GM19452 (cell line): Measurements from ENCODE around the gene TXNDC11.

ENCODE experiments used
- ATAC-seq: cut with Tn5 transposase; IDR thresholded peaks from one replicate; pipeline ENCODE4 v1.9.1; 2021; ENCODE audit not compliant: unreplicated experiment

The TXNDC11 gene

DNA sequence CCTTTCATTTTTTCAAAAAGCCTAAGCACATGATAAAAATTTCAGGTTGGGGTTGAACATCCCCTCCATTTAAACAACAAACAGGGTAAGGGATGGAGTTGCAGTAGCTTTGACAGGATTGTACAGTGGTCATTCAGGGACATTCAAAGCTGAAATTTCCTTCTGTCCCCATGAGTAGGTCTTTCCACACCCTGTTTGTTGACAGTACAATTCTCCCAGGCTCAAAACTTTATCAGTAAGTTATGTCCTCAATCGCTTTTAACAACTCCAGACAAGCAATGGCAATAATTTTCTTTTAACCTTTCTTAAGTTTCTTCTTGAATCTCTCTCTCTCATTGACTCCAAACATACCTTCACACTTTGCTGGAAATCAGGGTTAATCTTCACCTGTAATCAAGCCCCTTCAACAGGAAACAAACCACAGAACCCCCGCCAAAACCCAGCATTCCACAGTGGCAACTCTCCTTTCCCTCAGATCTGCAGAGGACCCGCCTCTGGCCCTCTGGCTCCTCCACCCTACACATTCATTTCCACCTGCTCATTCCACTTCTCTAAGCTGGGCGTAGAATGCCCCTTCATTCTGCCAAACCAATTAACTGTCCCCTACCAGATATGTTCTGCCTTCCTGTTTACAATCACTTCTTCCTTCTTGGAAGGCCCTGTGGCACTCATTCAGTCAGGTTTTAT lies 20.7 kb downstream of the TXNDC11 start:
- no peak for ATAC-seq

DNA sequence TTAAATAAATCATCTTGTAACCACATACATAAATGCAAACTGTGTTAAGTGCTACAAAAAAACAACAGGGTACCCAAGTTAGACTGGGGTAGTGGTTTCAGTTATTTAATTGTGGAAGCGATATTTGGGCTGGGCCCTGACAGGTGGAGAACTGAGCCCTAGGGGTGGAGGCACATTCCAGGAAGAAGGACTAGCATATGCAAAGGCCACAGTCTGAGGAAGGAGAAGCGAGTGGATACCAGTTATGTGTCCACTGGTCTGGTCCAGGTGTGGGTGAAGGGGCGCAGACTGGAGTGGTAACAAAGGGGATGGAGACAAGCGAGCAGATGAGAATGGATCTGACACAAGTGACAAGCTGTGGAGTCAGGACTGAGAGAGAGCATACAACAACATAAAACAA lies 22.9 kb downstream of the TXNDC11 start:
- ATAC-seq: no peak

- no peak for ATAC-seq
Observed at GRCh38 chr16:11719171-11719570, 23.5 kb downstream of the TXNDC11 start.

DNA sequence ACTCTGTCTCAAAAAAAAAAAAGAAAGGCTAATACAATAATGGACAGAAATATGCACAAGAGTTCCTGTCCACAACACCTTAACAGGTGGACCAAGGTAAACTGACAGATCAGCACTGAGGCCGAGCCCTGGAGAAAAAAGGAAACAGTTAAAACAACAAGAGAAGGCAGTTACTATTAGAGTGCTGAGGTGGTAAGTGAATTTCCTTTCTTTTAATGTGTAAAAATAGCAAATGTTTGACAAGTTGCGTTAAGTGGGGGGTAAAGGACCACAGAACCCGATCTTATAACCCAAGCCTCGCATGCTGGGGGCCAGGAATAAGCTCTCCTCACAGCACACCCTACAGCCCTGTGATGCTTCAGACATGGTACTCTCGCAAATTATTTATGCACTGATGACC lies 24.8 kb downstream of the TXNDC11 start:
- no peak for ATAC-seq

- no peak for ATAC-seq
Observed at GRCh38 chr16:11716336-11716735, 26.3 kb downstream of the TXNDC11 start.

DNA sequence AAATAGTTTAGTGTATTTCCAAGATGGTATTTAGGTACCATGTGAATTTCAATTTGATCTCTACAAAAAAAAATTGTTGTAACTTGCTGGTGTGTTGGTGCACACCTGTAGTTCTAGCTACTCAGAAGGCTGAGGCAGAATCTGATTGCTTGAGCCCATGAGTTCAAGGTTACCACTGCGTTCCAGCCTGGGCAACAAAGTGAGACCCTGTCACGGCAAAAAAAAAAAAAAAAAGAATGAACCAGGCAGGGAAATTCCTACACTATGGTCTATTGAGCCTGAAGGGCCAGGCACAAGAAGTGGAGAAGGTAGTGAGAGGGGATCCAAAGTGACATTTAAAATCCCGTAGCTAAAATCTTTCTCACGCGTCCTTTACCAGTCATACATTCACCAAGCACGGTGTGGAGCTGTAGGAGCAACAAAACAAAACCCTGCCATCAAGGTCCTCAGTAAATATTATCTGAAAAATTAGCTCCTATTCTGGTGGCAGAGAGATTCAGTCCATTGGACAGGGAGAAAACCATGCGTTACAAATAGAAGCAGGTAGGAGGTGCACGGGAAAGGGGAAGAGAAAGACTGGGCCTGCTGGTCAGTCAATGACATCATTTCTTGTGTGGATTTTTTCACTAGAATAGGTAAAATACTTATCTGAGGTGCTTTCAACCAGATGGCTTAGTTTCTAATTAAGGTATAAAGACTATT lies 27.3 kb downstream of the TXNDC11 start:
- no peak for ATAC-seq

GRCh38 chr16:11712122-11712521 lies 30.5 kb downstream of the TXNDC11 start:
- ATAC-seq: no peak

DNA sequence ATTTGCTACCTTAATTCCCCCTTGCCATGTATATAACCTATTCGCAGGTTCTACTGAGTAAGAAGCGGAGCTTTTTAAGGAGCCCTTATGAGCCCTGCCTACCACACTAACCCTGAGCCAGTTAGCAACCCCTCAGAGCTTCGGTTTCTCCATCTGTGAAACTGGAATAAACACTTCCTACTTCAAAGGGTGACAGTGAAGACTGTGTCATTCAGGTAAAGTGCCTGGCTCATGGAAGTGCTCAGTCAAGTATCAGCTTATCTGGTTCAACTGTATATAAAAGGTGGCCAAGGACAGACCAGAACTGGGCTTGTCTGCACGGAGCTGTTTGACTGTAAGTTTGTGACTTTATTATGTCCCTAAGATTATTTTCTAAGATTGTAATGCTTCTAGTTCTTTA lies 31.0 kb downstream of the TXNDC11 start:
- no peak for ATAC-seq

- no peak for ATAC-seq
Observed at GRCh38 chr16:11708421-11708820, 34.2 kb downstream of the TXNDC11 start.

DNA sequence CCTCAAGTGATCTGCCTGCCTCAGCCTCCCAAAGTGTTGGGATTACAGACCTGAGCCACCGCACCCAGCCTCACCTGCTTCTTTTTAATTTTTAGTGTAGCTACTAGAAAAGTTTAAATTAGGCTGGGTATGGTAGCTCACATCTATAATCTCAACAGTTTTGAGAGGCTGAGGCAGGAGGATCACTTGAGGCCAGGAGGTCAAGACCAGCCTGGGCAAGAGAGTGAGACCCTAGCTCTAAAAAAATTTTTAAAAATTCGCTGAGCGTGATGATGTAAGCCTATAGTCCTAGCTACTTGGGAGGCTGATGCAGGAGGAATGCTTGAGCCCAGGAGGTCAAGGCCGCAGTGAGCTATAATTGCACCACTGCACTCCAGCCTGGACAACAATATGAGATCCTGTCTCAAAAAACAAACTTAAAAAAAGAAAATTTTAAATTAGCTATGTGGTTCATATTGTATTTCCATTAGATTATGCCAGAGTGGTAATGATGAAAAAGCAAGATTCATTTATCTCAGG lies 34.9 kb downstream of the TXNDC11 start:
- ATAC-seq: no peak

- peak; percentile 73 for ATAC-seq
Observed at GRCh38 chr16:11706180-11706742, 36.4 kb downstream of the TXNDC11 start.

DNA sequence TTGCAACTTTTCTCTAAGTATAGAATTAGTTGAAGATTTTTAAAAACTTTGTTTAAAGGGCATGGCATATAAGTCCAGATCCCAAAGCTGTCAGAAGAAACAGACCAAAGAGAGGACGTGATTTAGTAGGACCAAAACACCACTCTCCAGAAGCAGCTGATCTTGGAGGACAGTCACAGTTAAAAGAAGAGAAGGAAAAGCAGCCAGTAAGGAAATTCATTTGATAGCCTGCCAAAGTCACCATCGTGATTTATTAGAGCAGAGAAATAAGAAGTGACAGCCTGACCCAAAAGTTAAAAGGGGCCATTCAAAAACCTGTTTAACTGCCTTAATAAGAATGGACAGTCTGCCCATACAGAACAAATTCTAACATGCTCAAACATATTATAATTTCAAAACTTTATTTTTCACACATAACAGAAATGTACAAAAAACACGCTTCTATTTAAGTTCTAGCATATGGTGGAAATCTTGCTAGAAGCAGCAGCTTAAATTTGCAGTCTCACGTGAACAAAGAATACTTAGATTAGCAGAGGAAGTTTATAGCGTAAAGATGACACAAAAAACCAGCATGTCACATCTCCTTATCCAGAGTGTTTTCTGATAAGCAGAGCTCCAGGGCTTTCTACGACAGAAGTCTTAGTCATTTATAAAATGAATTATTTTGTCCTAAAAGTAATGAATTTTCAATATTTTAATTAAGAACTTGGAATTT lies 37.2 kb downstream of the TXNDC11 start:
- ATAC-seq: no peak

DNA sequence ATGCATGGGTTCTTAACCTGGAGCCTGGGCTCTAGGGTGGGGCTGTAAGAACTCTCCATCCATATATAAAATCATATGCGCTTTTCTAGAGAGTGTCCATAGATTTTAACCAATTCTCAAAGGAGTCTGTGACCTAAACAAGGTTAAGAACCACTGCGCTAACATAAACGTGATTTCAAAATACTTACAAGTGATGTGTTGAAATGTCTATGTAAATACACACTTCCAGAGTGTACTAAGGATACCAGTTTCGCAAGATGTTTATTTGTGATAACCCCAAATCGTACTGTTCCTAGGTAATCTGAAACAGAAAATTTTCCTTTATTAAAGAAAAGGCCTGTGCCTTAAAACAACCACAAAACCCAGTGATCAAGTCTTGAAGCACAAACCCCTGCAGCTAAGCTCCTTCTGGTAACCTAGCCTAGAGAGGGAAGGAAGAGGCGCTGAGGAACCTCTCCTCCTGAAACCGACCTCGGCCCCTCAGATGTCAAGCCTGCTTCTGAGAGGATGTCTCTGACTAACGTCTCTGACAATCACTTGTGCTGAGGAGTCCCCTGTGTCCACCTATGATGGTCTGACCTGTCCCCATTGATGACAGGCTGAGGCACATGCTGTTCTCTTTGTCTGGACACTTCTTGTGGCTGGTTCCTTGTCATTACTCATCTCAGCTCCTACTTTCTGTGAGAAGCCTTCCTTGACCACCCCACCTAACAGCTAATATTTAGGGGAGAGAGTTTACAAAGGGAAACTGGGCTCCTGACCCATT lies 42.2 kb downstream of the TXNDC11 start:
- ATAC-seq: no peak

DNA sequence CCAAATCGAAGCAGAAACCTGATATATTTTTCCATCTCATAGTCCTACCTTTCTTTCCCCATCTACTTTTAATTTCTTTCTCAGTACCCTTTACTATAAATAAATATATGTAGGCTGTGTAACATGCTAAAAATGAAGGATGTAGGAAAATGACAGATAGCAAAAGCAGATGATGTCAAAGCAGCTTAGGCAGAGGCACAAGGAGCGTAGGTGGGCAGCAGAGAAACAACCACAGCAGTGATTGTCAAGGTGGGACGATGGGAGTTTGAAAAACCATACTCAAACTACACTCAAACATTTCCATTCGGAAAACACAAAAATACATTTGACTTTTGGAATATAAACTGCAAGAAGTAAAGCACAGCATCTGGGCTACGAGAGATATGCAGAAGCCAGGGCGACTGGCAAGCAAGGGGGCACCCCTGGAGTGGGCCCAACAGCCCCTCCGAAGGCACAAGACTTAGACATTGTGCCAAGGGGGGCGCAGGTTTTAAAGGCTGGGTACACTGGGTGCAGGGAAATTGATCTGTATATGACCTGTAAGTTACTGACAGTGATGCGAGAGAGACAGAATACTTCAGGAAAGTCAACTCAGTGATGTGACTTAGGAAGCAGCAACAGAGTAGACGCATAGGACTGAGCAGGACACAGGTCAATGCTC lies 43.3 kb downstream of the TXNDC11 start:
- ATAC-seq: no peak

- ATAC-seq: no peak
Observed at GRCh38 chr16:11698271-11698689, 44.4 kb downstream of the TXNDC11 start.

DNA sequence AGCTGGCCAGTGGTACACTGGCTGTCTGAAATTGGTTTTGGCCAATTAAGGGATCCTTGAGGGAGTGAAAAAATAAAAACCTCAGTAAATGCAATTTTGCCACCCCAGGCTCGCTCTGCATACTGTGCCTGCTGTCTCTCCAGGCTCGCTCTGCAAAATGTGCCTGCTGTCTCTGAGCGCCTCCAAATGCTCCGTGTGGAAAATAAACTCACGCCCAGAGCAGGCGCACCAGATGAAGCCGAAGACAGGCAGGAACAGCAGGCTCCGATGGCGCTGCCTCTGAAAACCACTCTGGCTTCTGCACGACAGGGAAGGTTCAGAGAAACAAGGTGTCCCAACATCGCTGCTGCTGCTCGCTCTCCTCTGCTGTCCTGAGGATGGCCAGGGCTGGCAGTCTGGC lies 45.3 kb downstream of the TXNDC11 start:
- ATAC-seq: no peak

DNA sequence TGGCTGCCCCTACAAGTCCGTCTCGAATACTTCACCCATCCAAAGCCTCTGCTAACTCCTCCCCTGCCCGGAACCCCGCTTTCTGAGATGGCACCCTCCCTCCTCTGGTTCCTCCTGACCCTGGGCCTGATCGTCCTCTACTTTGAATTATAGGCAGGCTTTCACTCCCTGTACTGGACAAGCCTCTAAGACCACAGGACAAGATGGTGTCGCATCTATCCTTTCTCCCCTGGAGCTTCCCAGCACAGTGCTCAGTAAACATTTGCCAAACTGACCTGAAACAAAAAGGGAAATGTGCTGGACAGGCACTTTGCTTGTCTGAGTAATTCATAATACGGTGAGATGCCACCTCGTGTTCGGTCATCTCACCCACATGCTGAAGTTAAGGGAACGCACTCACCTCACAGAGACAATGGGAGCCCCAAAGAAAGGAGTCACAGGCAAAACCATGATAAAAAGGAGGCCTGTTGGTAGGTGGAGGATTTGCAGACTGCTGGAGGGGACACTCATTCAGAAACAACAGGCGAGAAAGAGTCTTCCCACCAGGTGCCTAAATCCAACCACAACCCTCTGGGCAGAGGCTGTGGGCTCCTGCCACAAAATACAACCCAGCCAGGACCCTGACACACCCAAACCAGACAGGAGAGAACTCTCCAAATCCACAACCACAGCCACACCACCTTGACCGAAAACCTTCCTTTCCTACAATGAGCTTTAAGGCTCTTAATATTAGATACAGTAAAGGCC lies 46.2 kb downstream of the TXNDC11 start:
- ATAC-seq: no peak

GRCh38 chr16:11692651-11693050 lies 50.0 kb downstream of the TXNDC11 start:
- ATAC-seq: no peak

- ATAC-seq: no peak
Observed at GRCh38 chr16:11692171-11692570, 50.5 kb downstream of the TXNDC11 start.

GRCh38 chr16:11691771-11692170 lies 50.9 kb downstream of the TXNDC11 start:
- no peak for ATAC-seq
